GM12892 (cell line): Measurements from ENCODE around the gene SLC43A3.

Source experiments
- POLR2A ChIP-seq: IDR thresholded peaks from 2 replicates; pipeline ENCODE4 v1.6.1; 2011; ENCODE audit warnings: low read depth, low read length, control low read depth
- POLR2AphosphoS5 ChIP-seq: IDR thresholded peaks from 2 replicates; pipeline ENCODE4 v1.6.1; 2011; ENCODE audit warnings: low read depth, low read length, control low read depth
- TAF1 ChIP-seq: IDR thresholded peaks from 2 replicates; pipeline ENCODE4 v1.6.1; 2011; ENCODE audit warnings: low read depth, mild to moderate bottlenecking, control low read depth, low read length, borderline replicate concordance

DNA sequence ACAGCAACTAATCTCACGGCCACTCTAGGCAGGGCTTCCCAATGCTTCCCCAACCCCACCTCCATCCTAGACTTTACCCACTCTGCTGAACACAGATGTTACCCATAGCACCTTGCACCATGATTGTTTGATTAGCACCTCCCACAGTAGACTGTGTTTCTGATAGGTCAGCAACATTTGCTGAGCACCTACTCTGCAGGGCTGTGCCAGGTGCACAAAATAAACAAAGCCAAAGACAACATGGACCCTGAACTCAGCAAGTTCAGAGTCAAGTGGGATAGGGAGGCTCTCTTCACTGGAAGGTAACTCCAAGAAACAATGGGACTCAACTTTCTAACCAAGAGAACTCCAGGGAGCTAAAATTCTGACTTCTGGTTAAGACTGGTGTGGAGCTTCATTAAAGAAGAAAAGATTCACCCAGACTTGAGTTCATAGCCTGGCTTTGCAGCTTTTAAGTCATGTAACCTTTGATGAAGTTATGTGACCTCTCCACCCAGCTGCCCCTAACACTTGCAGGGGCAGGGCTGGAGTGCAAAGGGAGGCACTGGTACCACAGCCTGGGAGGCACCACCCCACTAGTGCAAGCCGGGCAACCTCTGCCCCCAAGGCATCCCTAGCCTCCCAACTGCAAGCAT is 26.7 kb upstream of the SLC43A3 start:
- TF ChIP-seq POLR2AphosphoS5 (no peak), POLR2A (no peak), TAF1 (no peak)
